Measurements from ENCODE around the gene ADAMTS14.

The ADAMTS14 gene

DNA sequence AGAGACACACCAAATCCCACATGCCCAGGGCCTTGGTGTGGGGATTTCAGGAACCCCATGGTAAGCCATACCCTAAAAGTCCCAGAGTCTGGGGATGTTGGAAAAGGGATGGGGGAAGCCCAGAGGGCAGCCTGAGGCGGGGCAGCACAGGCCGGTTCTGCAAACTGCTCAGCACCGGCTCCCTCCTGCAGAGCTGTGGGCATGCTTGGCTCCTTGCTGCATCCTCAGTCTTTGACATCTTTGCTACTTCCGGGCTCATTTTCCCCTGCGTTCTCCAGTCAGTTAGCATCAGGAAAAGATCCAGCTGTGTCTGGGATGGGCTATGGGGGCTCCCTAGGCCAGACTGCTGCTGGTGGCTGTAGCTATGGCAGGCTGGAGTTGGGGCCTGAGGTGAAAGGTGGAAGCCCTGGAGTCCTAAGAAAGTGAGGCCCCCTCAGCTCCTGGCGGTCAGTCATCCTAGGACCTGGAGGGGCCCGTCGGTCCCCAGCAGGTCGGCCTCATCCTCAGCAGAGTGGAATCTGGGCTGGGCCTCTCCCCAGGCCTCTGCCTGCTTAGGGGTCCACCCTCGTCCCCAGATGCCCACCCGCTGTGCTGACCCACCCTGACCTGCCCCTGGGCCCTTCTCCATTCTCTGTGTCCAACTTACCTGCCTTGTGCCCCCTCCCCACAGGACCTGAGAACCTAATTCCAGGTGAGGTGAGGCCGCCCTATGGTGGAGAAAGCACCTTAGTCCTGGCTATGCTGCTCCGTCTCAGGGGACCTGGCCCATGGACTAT, 103.6 kb downstream of the ADAMTS14 start:
- no peak for DNase-seq

DNA sequence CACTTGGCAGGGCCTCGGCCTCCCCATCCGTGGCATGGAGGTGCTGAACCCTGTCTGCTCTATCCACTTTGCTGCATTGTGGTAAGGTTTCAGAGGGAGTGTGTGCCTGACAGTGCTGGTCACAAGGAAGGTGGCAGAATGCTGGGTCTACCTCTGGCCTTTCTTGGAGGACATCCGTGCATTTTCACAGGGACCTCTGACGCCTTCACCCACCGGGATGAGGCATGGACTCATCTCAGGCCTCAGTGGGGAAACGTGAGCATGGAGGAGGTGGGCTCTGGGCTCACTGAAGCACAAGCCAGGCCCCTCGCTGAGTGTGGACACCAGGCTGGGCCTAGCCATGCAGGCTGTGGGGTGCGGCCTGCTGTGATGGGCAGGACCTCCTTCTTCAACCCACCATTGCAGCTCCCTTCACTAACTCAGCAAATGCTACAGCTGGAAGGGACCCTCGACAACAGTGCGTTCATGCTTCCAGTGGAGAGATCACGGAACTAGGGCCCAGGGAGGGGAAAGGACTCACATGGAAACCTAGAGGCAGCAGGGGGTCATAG, 104.2 kb downstream of the ADAMTS14 start:
- DNase-seq: no peak

DNA sequence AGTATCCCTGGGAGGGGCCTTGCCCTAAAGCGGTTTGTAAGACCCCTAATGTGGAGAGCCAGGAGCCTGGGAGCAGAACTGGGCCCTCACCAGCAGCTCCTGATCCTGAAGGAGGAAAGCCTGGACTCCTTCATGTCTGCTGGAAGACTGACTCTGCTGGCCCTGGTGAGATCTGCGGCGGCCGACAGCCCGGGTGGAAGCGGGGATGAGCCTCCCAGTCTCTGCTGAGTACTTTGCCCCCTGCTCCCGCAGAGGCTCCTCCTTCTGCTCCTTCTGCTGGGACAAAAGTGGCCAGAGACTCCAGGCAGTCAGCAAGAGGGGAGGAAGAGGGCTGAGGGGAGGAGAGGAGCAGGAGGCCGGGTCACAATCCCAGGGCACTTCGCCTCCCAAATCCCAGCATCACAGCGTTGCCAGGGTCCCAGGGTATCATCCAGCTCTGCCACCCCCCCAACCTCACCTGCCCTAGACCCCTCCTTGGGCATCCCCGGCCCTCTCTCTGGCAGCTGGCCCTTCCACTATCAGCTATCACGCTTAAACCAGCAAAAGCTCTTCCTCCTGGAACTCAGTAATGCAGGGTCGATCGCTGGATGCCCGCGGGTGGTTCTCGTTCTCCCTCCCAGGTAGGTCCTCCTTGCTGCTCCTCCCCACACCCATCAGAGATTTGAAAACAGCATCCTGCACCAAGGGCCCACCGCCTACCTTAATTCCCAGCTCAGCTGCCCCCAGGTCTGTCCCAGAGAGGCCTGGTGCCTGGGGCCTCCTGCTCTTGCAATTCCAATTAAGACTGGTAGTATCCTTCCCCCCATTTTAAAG, 105.0 kb downstream of the ADAMTS14 start:
- no peak for DNase-seq

DNA sequence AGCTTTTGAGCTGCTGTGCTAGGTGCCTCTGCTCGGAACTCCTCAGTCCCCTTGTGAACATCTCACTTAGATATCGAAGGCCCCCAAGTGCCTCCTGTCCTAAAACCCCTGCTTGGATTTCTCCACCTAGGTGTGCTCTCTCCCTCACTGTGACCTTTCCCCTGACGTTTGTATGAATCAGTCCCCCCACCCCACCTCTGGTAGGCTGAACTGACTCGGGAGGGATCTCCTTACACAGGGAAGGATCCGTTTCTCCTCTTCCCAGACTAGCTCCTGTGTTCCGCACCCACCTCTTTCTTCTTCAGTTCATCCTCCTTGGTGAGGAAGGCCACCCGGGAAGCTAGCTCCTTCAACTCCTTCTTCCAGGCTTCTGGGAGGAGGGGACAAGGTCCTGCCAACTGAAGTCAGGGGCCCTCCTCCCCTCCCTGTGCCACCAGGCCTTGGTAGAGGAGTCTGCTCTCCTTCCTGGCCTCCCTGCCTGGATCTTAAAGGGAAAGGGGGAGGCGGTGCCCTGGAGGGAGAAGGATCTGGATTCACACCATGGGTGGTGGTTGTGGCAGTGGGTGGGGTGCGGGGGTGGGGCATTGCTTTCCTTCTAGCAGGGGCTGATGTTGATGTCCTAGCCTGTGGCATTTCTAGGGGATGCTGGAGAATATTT, 106.1 kb downstream of the ADAMTS14 start:
- no peak for DNase-seq

DNA sequence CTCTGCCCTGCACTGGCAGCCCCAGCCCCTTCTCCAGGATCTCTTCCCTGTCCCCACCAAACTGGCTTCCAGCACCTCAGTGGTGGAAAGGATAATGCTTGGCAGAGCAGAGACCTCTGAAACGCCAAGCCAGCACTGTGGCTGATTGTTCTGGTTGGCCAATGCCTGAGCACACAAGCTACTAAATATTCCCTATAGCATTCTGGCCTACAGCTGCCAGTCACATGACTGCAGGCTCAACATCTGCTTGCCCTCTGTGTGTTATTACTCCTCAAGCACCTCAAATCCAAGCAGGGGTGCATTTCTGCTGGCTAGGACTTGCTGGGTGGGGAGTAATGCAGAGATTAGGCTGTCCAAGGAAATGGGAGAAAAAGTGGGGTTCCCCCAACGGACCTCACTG, 106.8 kb downstream of the ADAMTS14 start:
- no peak for DNase-seq

DNA sequence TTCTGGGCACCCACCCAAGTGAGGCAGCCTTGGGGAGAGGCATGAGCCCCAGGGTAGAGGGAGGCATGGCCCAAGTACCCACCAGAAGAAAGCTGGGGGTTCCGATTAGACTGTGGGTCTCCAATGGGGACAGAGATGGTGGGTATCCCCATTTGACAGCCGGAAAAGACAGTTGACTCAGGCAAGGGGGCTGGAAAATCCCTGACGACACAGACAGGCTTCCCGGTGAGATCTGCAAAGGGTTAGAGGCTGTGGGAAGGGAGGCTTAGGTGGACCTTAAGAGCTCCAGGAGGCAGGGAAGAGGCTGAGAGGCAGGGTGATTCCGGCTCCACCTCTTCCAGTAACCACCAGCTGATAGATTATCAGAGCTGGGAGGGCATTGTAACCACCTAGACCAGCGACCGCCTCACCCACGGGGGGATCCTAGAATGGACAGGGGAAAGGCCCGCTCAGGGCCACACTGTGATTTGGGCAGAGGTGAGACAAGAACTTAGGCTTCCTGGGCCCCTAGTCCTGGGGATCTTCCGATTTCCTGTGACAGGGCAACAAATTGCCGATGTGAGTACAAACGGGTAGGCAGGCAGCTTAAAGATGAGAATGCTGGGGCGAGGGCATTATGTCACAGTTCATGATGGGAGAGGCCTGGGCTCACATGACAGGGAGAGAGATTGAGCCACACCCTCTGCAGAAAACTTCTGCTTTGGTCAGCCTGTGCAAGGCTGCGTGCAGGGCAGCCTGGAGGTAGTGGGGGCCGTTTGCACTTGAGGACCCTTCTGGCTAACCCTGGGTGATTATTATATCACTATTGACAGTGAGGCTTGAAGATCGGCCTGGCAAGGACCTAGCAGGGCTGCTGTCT, 107.4 kb downstream of the ADAMTS14 start:
- DNase-seq: no peak

DNA sequence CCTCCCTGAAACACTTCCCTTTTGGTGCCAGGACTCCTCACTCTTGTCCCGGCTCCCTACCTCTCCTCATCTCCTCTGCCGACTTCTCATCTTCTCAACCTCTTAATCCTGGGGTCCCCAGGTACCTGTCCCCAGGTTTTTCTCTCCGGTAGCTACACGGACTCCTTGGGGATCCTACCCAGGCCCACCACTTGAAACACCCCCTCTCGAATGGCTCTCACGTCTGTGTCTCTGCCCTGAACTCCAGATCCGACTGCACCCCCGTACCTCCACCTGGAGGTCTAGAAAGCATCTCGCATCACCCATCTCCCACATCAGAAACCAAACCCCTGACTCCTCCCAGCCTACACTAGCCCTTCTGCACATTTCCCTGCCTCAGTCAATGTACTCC, 108.1 kb downstream of the ADAMTS14 start:
- DNase-seq: no peak

DNA sequence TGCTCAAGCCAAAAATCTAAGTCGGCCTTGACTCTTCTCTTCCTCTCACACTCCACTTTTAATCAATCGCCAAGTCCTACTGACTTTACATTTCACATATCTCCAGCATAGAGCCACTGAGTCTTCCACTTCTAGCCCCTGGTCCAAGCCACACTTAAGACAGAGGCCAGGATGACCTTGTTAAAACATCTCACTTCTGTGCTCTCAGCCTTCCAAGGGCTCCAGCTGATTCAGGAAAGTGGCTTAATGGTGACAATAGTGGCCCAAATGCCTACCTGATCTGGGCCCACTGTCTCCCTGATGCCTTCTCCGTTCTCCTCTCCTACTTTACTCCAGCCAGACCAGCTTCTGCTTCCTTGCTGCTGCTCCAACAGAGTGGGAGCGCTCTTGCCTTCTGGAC, 108.5 kb downstream of the ADAMTS14 start:
- no peak for DNase-seq

- DNase-seq: no peak
Measured at GRCh38 chr10:70781461-70782051, 109.2 kb downstream of the ADAMTS14 start.

- no peak for DNase-seq
Measured at GRCh38 chr10:70782086-70782745, 109.9 kb downstream of the ADAMTS14 start.

DNA sequence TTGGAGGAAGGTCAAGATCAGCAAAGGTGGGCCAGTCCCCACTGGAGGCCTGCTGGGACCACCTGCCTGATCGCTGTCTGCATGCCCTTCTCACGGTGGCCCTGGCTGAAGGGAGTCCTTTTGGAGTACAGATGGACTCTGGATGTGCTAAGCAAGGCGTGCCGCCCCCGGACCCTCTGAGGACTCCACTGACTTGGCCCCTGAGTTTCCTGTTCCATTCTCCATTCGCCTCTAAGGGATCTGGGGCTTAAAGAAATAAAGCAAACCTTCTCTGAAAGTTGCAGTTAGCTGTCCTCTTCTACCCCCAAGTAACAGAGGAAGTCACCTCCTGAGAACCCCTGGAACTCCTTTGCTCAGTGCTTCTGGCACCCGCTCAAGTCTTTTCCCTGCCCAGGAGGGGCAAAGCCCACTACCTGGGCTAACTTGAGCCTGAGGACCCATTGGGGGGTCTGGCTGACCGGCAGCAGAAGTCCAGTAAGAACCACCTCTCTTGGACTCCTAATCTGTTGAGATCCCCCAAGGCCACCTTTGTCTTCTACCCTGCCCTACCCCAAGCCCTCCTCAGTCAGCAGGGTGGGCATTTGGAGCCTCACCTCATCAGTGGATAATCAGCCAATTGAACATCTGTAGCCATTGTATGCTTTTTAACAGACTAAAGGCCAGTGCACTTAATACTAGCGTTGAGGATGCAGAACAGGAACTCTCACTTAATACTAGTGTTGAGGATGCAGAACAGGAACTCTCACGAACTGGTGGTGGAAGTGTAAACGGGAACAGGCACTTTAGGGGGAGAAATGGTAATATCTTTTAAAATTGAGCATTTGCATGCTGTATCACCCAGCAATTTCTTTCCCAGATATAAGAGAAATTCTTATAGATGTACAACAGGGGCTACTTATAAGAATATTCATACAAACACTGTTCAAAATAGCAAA, 110.7 kb downstream of the ADAMTS14 start:
- no peak for DNase-seq

DNA sequence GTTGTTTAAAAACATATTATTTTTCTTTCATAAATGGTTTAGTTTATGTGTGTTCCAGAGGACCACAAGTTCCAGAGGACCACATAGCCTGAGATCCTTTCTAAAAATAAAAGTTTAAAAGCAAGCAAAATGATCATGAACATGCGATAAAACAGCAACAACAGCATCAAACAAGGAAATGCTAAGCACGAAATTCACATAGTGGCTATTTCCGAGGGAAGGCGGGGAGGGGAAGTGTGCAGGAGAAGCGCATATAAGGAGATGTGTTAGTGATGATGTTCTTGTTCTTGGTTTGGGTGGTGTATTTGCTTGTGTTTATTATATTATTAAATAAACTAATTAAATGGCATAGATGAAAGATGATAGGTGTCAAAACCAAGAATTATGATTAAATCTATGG, 111.7 kb downstream of the ADAMTS14 start:
- DNase-seq: no peak

- DNase-seq: no peak
Measured at GRCh38 chr10:70784471-70784870, 112.2 kb downstream of the ADAMTS14 start.

DNA sequence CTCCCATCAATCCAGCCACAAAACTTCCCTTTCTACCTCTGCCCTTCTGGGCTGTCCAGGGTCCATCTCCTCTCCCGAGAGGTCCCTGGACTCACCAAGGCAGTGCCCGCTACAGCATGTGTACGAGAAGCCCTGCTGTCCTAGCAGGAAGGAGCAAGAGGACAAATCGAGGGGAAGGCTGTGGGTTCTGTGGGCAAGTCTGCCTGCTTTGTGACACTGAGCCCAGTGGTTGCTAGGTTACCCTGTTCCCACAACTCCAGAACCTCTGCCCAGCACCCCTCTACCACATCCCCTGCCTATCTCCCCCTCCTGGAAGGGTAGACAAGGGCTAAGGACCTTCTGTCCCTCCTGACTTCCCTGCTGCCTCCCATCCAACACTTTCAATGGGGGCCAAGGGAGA, 112.9 kb downstream of the ADAMTS14 start, which contains the start of gene TBATA:
Gene TBATA (minus strand): TSS at position 188 of the 400 bp plus-strand sequence. CDS start 1,998 bp downstream, outside the sequence.
- DNase-seq: no peak

GRCh38 chr10:70786799-70787415, 114.6 kb downstream of the ADAMTS14 start:
- no peak for DNase-seq

- no peak for DNase-seq
Measured at GRCh38 chr10:70791386-70792039, 119.2 kb downstream of the ADAMTS14 start.

DNA sequence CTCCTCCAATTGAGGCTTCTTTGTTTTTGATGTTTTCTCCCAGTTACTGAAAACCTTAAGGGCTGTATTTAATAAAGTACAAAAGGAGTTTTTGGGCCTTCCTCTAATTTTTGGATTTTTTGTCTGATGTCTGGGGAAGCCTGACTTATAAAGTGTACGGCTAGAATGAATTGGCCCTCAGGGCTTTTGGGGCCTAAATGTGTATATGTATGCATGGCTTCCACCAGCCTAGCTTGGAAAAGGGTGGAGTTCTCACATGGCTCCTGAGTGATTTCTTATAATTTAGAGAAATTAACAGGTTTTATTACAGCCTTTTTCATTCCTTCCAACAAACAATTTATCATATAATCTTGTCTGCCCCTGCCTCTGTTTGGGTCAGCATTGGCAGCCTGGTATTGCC, 123.3 kb downstream of the ADAMTS14 start:
- DNase-seq: no peak

GRCh38 chr10:70797840-70798239, 125.5 kb downstream of the ADAMTS14 start:
- DNase-seq: no peak

GRCh38 chr10:70799124-70799523, 126.8 kb downstream of the ADAMTS14 start:
- DNase-seq: no peak
